OCI-LY3 (cell line): ENCODE data around the gene UNC119B.

Experiments
- H2AFZ ChIP-seq: fragments of 200-600, 300-600 bp; shearing (Covaris generic); 2 replicates; pipeline ENCODE4 v1.6.0; 2014; ENCODE audit warnings: antibody characterized with exemption, low read depth, low read length
- H3K27ac ChIP-seq: fragments of 200-600, 300-600 bp; sonication (generic); 2 replicates; pipeline ENCODE4 v1.5.1; 2014; ENCODE audit warnings: mild to moderate bottlenecking, low read length, moderate library complexity, mixed read lengths
- H3K27me3 ChIP-seq: fragments of 200-600, 300-600 bp; sonication (generic); 2 replicates; pipeline ENCODE4 v1.6.1; 2014; ENCODE audit warnings: low read depth, low read length, mixed read lengths
- H3K36me3 ChIP-seq: fragments of 200-600, 300-600 bp; sonication (generic); replicated peaks from 2 replicates; pipeline ENCODE3; 2014; ENCODE audit warnings: low read depth, low read length, mixed read lengths
- H3K4me1 ChIP-seq: fragments of 300-600, 200-600 bp; sonication (generic); 2 replicates; pipeline ENCODE4 v1.6.1; 2014; ENCODE audit warnings: low read length, mixed read lengths
- H3K4me2 ChIP-seq: fragments of 200-600, 300-600 bp; sonication (generic); 2 replicates; pipeline ENCODE4 v1.6.1; 2014; ENCODE audit warnings: low read length, mixed read lengths
- H3K4me3 ChIP-seq: fragments of 300-600, 200-600 bp; sonication (generic); 2 replicates; pipeline ENCODE4 v1.5.1; 2014; ENCODE audit warnings: antibody characterized with exemption, mild to moderate bottlenecking, low read length, moderate library complexity
- H3K79me2 ChIP-seq: fragments of 300-600, 200-600 bp; shearing (Covaris generic); 2 replicates; pipeline ENCODE4 v1.6.1; 2014; ENCODE audit warnings: mild to moderate bottlenecking, low read length, mixed read lengths
- H3K9ac ChIP-seq: fragments of 300-600, 200-600 bp; shearing (Covaris generic); 2 replicates; pipeline ENCODE4 v1.6.0; 2014; ENCODE audit warnings: mild to moderate bottlenecking, low read length, moderate library complexity
- H3K9me3 ChIP-seq: fragments of 200-600, 300-600 bp; shearing (Covaris generic); 2 replicates; pipeline ENCODE4 v1.6.1; 2014; ENCODE audit warnings: low read length, mixed read lengths; ENCODE audit not compliant: insufficient read depth
- H4K20me1 ChIP-seq: fragments of 200-600, 300-600 bp; sonication (generic); 2 replicates; pipeline ENCODE4 v1.6.1; 2016; ENCODE audit warnings: low read length, mixed read lengths; ENCODE audit not compliant: insufficient read depth
- EZH2phosphoT487 ChIP-seq: fragments of 200-600 bp; shearing (Covaris generic); IDR thresholded peaks from 2 replicates; pipeline ENCODE4 v1.6.1; 2018; ENCODE audit warnings: antibody characterized with exemption, mixed run types, low read depth
- TF ChIP-seq, protein P1 (sequence below): fragments of 200-600, 300-600 bp; sonication (generic); IDR thresholded peaks from 2 replicates; pipeline ENCODE4 v1.5.1; 2014; ENCODE audit warnings: antibody characterized with exemption, low read length, low read depth

UNC119B gene

DNA sequence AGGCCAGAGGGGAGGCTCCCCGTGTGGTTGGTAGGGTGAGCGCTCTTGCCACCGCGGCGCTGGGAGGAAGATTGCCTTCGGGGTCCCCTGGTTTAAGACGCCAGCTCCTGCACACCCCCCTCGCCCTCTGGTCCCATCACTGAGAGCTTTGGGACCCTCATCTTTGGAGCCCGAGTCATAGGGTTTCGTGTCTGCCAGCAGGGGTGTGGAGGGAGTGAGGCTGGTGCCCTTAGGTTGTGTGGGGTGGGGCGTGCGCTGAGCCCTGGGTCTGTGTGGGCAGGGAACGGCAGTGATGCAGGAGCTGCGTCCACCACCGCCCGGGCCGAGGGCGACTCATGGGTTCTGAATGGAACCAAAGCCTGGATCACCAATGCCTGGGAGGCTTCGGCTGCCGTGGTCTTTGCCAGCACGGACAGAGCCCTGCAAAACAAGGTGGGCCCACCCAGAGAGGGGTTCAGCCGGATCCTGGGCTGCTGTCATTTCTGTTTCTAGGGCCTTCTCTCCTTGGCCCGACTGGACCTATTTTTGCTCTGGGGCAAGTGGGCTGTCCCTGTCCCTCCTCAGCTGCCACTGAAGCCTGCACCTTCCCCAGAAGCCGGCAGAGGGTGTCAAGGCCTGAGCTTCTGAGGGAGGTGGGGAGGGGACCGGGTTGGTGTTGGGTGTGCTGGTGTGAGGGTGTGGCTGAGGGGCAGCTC lies 27.4 kb downstream of the UNC119B start:
- H3K9ac ChIP-seq, result no peak overlapping the region
- H4K20me1 ChIP-seq, result no peaks in the 10 kb centered on the region
- TF ChIP-seq, protein P1, sequence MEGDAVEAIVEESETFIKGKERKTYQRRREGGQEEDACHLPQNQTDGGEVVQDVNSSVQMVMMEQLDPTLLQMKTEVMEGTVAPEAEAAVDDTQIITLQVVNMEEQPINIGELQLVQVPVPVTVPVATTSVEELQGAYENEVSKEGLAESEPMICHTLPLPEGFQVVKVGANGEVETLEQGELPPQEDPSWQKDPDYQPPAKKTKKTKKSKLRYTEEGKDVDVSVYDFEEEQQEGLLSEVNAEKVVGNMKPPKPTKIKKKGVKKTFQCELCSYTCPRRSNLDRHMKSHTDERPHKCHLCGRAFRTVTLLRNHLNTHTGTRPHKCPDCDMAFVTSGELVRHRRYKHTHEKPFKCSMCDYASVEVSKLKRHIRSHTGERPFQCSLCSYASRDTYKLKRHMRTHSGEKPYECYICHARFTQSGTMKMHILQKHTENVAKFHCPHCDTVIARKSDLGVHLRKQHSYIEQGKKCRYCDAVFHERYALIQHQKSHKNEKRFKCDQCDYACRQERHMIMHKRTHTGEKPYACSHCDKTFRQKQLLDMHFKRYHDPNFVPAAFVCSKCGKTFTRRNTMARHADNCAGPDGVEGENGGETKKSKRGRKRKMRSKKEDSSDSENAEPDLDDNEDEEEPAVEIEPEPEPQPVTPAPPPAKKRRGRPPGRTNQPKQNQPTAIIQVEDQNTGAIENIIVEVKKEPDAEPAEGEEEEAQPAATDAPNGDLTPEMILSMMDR, result peak; percentile 49
- no peak for TF ChIP-seq EZH2phosphoT487
- H2AFZ ChIP-seq, result no peak overlapping the region
- H3K27ac ChIP-seq, result no peak overlapping the region
- no peaks in the 10 kb centered on the region for H3K27me3 ChIP-seq
- H3K36me3 ChIP-seq, result no peaks in the 10 kb centered on the region
- H3K4me3 ChIP-seq, result no peak overlapping the region
- H3K4me2 ChIP-seq, result no peak overlapping the region
- no peaks in the 10 kb centered on the region for H3K9me3 ChIP-seq
- no peaks in the 10 kb centered on the region for H3K4me1 ChIP-seq
- H3K79me2 ChIP-seq, result no peaks in the 10 kb centered on the region

DNA sequence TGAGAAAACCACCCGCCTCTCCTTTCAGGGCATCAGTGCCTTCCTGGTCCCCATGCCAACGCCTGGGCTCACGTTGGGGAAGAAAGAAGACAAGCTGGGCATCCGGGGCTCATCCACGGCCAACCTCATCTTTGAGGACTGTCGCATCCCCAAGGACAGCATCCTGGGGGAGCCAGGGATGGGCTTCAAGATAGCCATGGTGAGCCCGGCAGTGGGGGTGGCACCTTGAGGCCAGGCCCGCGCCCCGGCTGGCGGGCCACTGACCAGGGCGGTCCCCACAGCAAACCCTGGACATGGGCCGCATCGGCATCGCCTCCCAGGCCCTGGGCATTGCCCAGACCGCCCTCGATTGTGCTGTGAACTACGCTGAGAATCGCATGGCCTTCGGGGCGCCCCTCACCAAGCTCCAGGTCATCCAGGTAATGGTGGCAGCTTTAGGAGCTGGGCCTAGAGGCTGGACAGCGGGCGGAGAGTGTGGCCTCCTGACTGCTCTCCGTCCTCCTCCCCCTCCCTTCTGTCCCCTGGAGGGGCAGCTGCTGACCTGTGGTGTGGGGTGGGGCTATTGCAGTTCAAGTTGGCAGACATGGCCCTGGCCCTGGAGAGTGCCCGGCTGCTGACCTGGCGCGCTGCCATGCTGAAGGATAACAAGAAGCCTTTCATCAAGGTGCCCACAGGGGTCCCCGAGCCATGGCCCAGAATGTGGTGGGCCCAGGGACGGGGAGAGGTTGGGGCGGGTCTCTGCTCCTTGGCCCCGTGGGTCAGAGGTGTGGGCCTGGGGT lies 28.2 kb downstream of the UNC119B start:
- H3K9ac ChIP-seq, result no peak overlapping the region
- no peaks in the 10 kb centered on the region for H3K4me1 ChIP-seq
- H4K20me1 ChIP-seq, result no peaks in the 10 kb centered on the region
- no peak overlapping the region for H2AFZ ChIP-seq
- H3K4me3 ChIP-seq, result no peak overlapping the region
- no peaks in the 10 kb centered on the region for H3K36me3 ChIP-seq
- H3K27me3 ChIP-seq, result no peaks in the 10 kb centered on the region
- TF ChIP-seq EZH2phosphoT487, result no peak
- TF ChIP-seq, protein P1, result no peak
- no peaks in the 10 kb centered on the region for H3K79me2 ChIP-seq
- no peak overlapping the region for H3K4me2 ChIP-seq
- H3K9me3 ChIP-seq, result no peaks in the 10 kb centered on the region
- no peak overlapping the region for H3K27ac ChIP-seq

DNA sequence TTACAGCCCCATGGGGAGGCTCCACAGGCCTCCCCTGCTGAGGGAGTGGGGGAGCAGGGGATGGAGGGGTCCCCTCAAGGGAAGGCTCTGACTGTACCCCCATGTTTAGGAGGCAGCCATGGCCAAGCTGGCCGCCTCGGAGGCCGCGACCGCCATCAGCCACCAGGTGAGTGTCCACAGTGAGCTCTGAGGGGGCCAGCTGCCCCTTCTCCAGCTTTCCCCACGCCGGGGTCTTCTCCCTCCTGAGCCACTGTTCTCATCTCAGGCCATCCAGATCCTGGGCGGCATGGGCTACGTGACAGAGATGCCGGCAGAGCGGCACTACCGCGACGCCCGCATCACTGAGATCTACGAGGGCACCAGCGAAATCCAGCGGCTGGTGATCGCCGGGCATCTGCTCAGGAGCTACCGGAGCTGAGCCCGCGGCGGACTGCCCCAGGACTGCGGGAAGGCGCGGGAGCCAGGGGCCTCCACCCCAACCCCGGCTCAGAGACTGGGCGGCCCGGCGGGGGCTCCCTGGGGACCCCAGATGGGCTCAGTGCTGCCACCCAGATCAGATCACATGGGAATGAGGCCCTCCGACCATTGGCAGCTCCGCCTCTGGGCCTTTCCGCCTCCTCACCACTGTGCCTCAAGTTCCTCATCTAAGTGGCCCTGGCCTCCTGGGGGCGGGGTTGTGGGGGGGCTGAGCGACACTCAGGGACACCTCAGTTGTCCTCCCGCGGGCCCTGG lies 28.9 kb downstream of the UNC119B start:
- no peaks in the 10 kb centered on the region for H3K27me3 ChIP-seq
- no peaks in the 10 kb centered on the region for H4K20me1 ChIP-seq
- no peak overlapping the region for H3K27ac ChIP-seq
- no peaks in the 10 kb centered on the region for H3K36me3 ChIP-seq
- H3K4me2 ChIP-seq, result no peak overlapping the region
- H3K4me1 ChIP-seq, result no peaks in the 10 kb centered on the region
- H2AFZ ChIP-seq, result no peak overlapping the region
- H3K9me3 ChIP-seq, result no peaks in the 10 kb centered on the region
- H3K79me2 ChIP-seq, result no peaks in the 10 kb centered on the region
- no peak for TF ChIP-seq EZH2phosphoT487
- TF ChIP-seq, protein P1, result no peak
- no peak overlapping the region for H3K9ac ChIP-seq
- H3K4me3 ChIP-seq, result no peak overlapping the region
